A673 (cell line): ENCODE measurements around the gene FKBP4. TPM values are rescaled to one million over a fixed set of nuclear protein-coding genes. Genes with fewer than 3 reads are reported as not detected.

ENCODE experiments used
- BruUV-seq: library from RNA; stranded (reverse); fragments of 400-500 nt; replicated peaks from 2 replicates; lab custom pipeline; 2021; lab: Mats Ljungman, UMichigan
- CTCF ChIA-PET: fragments of 300-600 bp; sonication (Branson Sonifier 250); formaldehyde crosslinking; loops from one replicate; lab custom pipeline; 2022; ENCODE audit warnings: antibody characterized with exemption; lab: Charles Lee
- POLR2A ChIA-PET: fragments of 300-600 bp; sonication (Branson Sonifier 250); formaldehyde crosslinking; loops from one replicate; lab custom pipeline; 2022; ENCODE audit warnings: antibody characterized with exemption; ENCODE audit not compliant: low non-redundant PET; lab: Charles Lee
- DNase-seq: peaks from one replicate; pipeline ENCODE4 v3.0.0-alpha.2; 2015; ENCODE audit warnings: low spot score
- H3K27ac ChIP-seq: fragments of 200-600 bp; sonication (generic); 2 replicates; pipeline ENCODE4 v1.5.1; 2016; ENCODE audit warnings: mixed run types, low read depth, mild to moderate bottlenecking, mixed read lengths, antibody characterized with exemption, low read length; ENCODE audit not compliant: poor library complexity, severe bottlenecking
- H3K27me3 ChIP-seq: fragments of 200-600 bp; sonication (generic); replicated peaks from 2 replicates; pipeline ENCODE4 v1.6.1; 2017; ENCODE audit warnings: mixed run types, low read depth, mild to moderate bottlenecking, mixed read lengths, antibody characterized with exemption, low read length; ENCODE audit not compliant: insufficient read depth, poor library complexity
- H3K36me3 ChIP-seq: fragments of 200-600 bp; sonication (generic); 2 replicates; pipeline ENCODE4 v1.6.1; 2016; ENCODE audit warnings: mixed run types, mild to moderate bottlenecking, mixed read lengths, antibody characterized with exemption, low read length; ENCODE audit not compliant: insufficient read depth, poor library complexity, severe bottlenecking
- H3K4me1 ChIP-seq: fragments of 200-600 bp; sonication (generic); 2 replicates; pipeline ENCODE4 v1.6.1; 2017; ENCODE audit warnings: mixed run types, mild to moderate bottlenecking, mixed read lengths, antibody characterized with exemption, low read length; ENCODE audit not compliant: insufficient read depth, poor library complexity, severe bottlenecking
- H3K4me3 ChIP-seq: fragments of 200-600 bp; sonication (generic); 2 replicates; pipeline ENCODE4 v1.5.1; 2016; ENCODE audit warnings: low read depth, mixed run types, mild to moderate bottlenecking, mixed read lengths, low read length; ENCODE audit not compliant: poor library complexity, severe bottlenecking
- H3K9me3 ChIP-seq: fragments of 200-600 bp; sonication (generic); 2 replicates; pipeline ENCODE4 v1.6.1; 2016; ENCODE audit warnings: mixed run types, low read depth, mild to moderate bottlenecking, mixed read lengths, antibody characterized with exemption, low read length; ENCODE audit not compliant: poor library complexity, severe bottlenecking
- CTCF ChIP-seq: fragments of 300-800, 200-600 bp; sonication (generic); conservative IDR thresholded peaks from 2 replicates; pipeline ENCODE4 v1.5.1; 2017; ENCODE audit warnings: low read depth, mild to moderate bottlenecking, antibody characterized with exemption, low read length, moderate library complexity, mixed read lengths
- EZH2 ChIP-seq: fragments of 200-600 bp; sonication (generic); IDR thresholded peaks from 2 replicates; pipeline ENCODE4 v1.6.1; 2017; ENCODE audit warnings: borderline replicate concordance, low read depth, mild to moderate bottlenecking, mixed read lengths, antibody characterized with exemption, low read length; ENCODE audit not compliant: poor library complexity, severe bottlenecking
- intact Hi-C: fragments of 100-400 bp; cut with micrococcal nuclease; formaldehyde crosslinking; loops from one replicate; pipeline ENCODE4 v1.10.0; 2022; ENCODE audit not compliant: unreplicated experiment
- total RNA-seq: library from RNA; stranded (reverse); gene quantifications from 2 replicates; pipeline ENCODE4 v1.2.3, GENCODE V29; 2021

The FKBP4 gene
- total RNA-seq, 1 experiment from 2014 or later: 196 TPM

- no peaks in the 10 kb centered on the region for H3K4me1 ChIP-seq
- no peak for DNase-seq
- H3K27ac ChIP-seq: no peak overlapping the region
- H3K4me3 ChIP-seq: no peak overlapping the region
- H3K9me3 ChIP-seq: no peaks in the 10 kb centered on the region
- peaks cover 9% of the 10 kb centered on the region for H3K27me3 ChIP-seq
- no TSS peak for BruUV-seq
- ChIA-PET POLR2A (no interaction called here), CTCF (no interaction called here)
- TF ChIP-seq EZH2 (no peak), CTCF (no peak)
- no peaks in the 10 kb centered on the region for H3K36me3 ChIP-seq
- intact Hi-C loops: no loop called here
Observed at GRCh38 chr12:2765052-2765451, 29.7 kb upstream of the FKBP4 start.

- POLR2A ChIA-PET: no interaction called here
- DNase-seq: no peak
- Histone ChIP-seq H3K27me3 (peaks cover 9% of the 10 kb centered on the region), H3K36me3 (no peaks in the 10 kb centered on the region), H3K27ac (no peak overlapping the region), H3K9me3 (no peaks in the 10 kb centered on the region), H3K4me1 (no peaks in the 10 kb centered on the region), H3K4me3 (no peak overlapping the region)
- intact Hi-C loops: no loop called here
- CTCF ChIA-PET: no interaction called here
- TF ChIP-seq EZH2: no peak
- TF ChIP-seq CTCF: no peak
- BruUV-seq: no TSS peak
Observed at GRCh38 chr12:2765608-2766007, 29.2 kb upstream of the FKBP4 start.

- TF ChIP-seq EZH2 (no peak), CTCF (no peak)
- no peak overlapping the region for H3K4me3 ChIP-seq
- peaks cover 9% of the 10 kb centered on the region for H3K27me3 ChIP-seq
- no peaks in the 10 kb centered on the region for H3K4me1 ChIP-seq
- H3K36me3 ChIP-seq: no peaks in the 10 kb centered on the region
- H3K27ac ChIP-seq: no peak overlapping the region
- no peak for DNase-seq
- ChIA-PET POLR2A (no interaction called here), CTCF (interaction anchor here (0.6 kb wide), 1 partner anchor 171 kb away, joined by 3 read pairs; no protein-coding TSS in a partner anchor)
- no peaks in the 10 kb centered on the region for H3K9me3 ChIP-seq
- intact Hi-C loops: no loop called here
- BruUV-seq: no TSS peak
Observed at GRCh38 chr12:2768224-2768961, 26.4 kb upstream of the FKBP4 start.
